PC-3 (cell line): ENCODE measurements around the gene FAM118B. TPM values are rescaled to one million over a fixed set of nuclear protein-coding genes. Genes with fewer than 3 reads are reported as not detected.

Source experiments
- ATAC-seq: fragments of 200-7000 bp; cut with Tn5 transposase; 2 replicates; pipeline ENCODE4 v1.9.1; 2020; ENCODE audit warnings: mild to moderate bottlenecking, moderate library complexity
- BruUV-seq: library from RNA; stranded (reverse); fragments of 400-500 nt; replicated peaks from 2 replicates; lab custom pipeline; 2021; lab: Mats Ljungman, UMichigan
- CTCF ChIA-PET: fragments of 300-600 bp; sonication (Branson Sonifier 250); formaldehyde crosslinking; loops from one replicate; lab custom pipeline; 2022; ENCODE audit warnings: antibody characterized with exemption; lab: Charles Lee
- POLR2A ChIA-PET: fragments of 300-600 bp; sonication (Branson Sonifier 250); formaldehyde crosslinking; loops from one replicate; lab custom pipeline; 2022; ENCODE audit warnings: antibody characterized with exemption; ENCODE audit not compliant: unreplicated experiment; lab: Charles Lee
- DNase-seq: peaks from one replicate; pipeline ENCODE4 v3.0.0-alpha.2; 2015
- H2AFZ ChIP-seq: fragments of 300-600 bp; sonication (generic); 2 replicates; pipeline ENCODE4 v1.6.0; 2016; ENCODE audit warnings: antibody characterized with exemption, low read length
- H3F3A ChIP-seq: fragments of 300-600 bp; sonication (generic); one replicate; pipeline ENCODE4 v1.6.0; 2017; ENCODE audit warnings: antibody characterized with exemption, low read length, control low read depth, mild to moderate bottlenecking; ENCODE audit not compliant: unreplicated experiment
- H3K27ac ChIP-seq: fragments of 300-600 bp; sonication (generic); 2 replicates; pipeline ENCODE4 v1.5.1; 2016; ENCODE audit warnings: mild to moderate bottlenecking, low read length
- H3K27me3 ChIP-seq: fragments of 300-600 bp; sonication (generic); 2 replicates; pipeline ENCODE4 v1.6.1; 2016; ENCODE audit warnings: low read length, mixed read lengths
- H3K36me3 ChIP-seq: fragments of 300-600 bp; sonication (generic); 2 replicates; pipeline ENCODE4 v1.6.1; 2016; ENCODE audit warnings: low read depth, mixed run types, low read length, mixed read lengths
- H3K4me1 ChIP-seq: fragments of 300-600 bp; sonication (generic); 2 replicates; pipeline ENCODE4 v1.5.1; 2016; ENCODE audit warnings: low read length; ENCODE audit not compliant: insufficient read depth
- H3K4me2 ChIP-seq: fragments of 300-600 bp; sonication (generic); 2 replicates; pipeline ENCODE4 v1.6.0; 2016; ENCODE audit warnings: low read length
- H3K4me3 ChIP-seq: fragments of 300-600 bp; sonication (generic); 2 replicates; pipeline ENCODE4 v1.5.1; 2016; ENCODE audit warnings: mild to moderate bottlenecking, low read length, mixed read lengths
- H3K79me2 ChIP-seq: fragments of 300-600 bp; sonication (generic); 2 replicates; pipeline ENCODE4 v1.6.1; 2017; ENCODE audit warnings: low read length, mixed read lengths
- H3K9ac ChIP-seq: fragments of 300-600 bp; sonication (generic); 2 replicates; pipeline ENCODE4 v1.6.0; 2016; ENCODE audit warnings: mild to moderate bottlenecking, low read length
- H3K9me2 ChIP-seq: fragments of 300-600 bp; sonication (generic); replicated peaks from 2 replicates; pipeline ENCODE4 v1.6.1; 2016; ENCODE audit warnings: mixed run types, low read length, mixed read lengths
- H3K9me3 ChIP-seq: fragments of 300-600 bp; sonication (generic); 2 replicates; pipeline ENCODE4 v1.6.1; 2016; ENCODE audit warnings: low read length, mixed read lengths
- H4K20me1 ChIP-seq: fragments of 300-600 bp; sonication (generic); 2 replicates; pipeline ENCODE4 v1.6.1; 2016; ENCODE audit warnings: low read length, mixed read lengths
- EZH2 ChIP-seq: fragments of 300-600 bp; sonication (generic); IDR thresholded peaks from one replicate; pipeline ENCODE4 v1.6.1; 2017; ENCODE audit warnings: antibody characterized with exemption, mild to moderate bottlenecking, low read length; ENCODE audit not compliant: unreplicated experiment
- EZH2phosphoT487 ChIP-seq: fragments of 300-600 bp; sonication (generic); IDR thresholded peaks from 2 replicates; pipeline ENCODE4 v1.6.1; 2018; ENCODE audit warnings: mild to moderate bottlenecking, antibody characterized with exemption, low read length, borderline replicate concordance
- intact Hi-C: fragments of 100-400 bp; cut with micrococcal nuclease; formaldehyde crosslinking; loops from 2 replicates; pipeline ENCODE4 v1.9.0; 2023
- total RNA-seq: library from RNA; depleted of rRNA; stranded (reverse); fragments of >200 nt; gene quantifications from 2 replicates; pipeline ENCODE4 v1.2.3, GENCODE V29; 2014
- TF ChIP-seq, protein P1 (sequence below): fragments of 300-600 bp; sonication (generic); conservative IDR thresholded peaks from 2 replicates; pipeline ENCODE4 v1.5.1; 2017; ENCODE audit warnings: antibody characterized with exemption, low read depth, mild to moderate bottlenecking, low read length

Gene FAM118B
- total RNA-seq, 1 experiment from 2014 or later: 24.3 TPM

DNA sequence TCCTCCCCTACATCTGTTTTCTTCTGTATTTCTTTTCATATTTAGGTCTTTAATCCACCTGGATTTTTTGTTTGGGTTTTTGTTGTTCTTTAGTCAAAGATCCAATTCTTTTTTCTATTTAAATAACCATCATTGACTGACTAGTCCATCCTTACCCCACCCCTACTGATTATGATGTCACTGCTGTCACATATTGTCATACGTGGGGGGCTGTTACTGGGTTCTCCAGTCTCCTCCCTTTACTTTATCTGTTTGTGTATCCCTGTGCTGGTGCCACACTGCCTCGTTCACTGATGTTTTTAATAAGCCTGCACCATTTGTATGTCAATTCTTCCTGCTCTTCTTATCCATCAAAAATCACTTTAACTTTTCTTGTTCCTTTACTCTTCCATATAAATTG lies 85.4 kb downstream of the FAM118B start:
- TF ChIP-seq EZH2phosphoT487 (no peak), EZH2 (no peak)
- TF ChIP-seq, protein P1, sequence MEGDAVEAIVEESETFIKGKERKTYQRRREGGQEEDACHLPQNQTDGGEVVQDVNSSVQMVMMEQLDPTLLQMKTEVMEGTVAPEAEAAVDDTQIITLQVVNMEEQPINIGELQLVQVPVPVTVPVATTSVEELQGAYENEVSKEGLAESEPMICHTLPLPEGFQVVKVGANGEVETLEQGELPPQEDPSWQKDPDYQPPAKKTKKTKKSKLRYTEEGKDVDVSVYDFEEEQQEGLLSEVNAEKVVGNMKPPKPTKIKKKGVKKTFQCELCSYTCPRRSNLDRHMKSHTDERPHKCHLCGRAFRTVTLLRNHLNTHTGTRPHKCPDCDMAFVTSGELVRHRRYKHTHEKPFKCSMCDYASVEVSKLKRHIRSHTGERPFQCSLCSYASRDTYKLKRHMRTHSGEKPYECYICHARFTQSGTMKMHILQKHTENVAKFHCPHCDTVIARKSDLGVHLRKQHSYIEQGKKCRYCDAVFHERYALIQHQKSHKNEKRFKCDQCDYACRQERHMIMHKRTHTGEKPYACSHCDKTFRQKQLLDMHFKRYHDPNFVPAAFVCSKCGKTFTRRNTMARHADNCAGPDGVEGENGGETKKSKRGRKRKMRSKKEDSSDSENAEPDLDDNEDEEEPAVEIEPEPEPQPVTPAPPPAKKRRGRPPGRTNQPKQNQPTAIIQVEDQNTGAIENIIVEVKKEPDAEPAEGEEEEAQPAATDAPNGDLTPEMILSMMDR: no peak
- no peaks in the 10 kb centered on the region for H3K27me3 ChIP-seq
- no peak for DNase-seq
- no peak overlapping the region for H2AFZ ChIP-seq
- no peak overlapping the region for H3K4me3 ChIP-seq
- H3K27ac ChIP-seq: no peak overlapping the region
- CTCF ChIA-PET: no interaction called here
- H3K4me1 ChIP-seq: no peaks in the 10 kb centered on the region
- BruUV-seq: no TSS peak
- no peaks in the 10 kb centered on the region for H3K9me3 ChIP-seq
- intact Hi-C loops: no loop called here
- no peak overlapping the region for H3K4me2 ChIP-seq
- POLR2A ChIA-PET: no interaction called here
- H4K20me1 ChIP-seq: no peaks in the 10 kb centered on the region
- no peaks in the 10 kb centered on the region for H3F3A ChIP-seq
- peaks cover 4% of the 10 kb centered on the region; the same call in 1 of the 2 replicates for H3K79me2 ChIP-seq
- ATAC-seq: no peak
- H3K36me3 ChIP-seq: peaks cover 11% of the 10 kb centered on the region; the same call in 1 of the 2 replicates
- H3K9ac ChIP-seq: no peak overlapping the region
- no peaks in the 10 kb centered on the region for H3K9me2 ChIP-seq

DNA sequence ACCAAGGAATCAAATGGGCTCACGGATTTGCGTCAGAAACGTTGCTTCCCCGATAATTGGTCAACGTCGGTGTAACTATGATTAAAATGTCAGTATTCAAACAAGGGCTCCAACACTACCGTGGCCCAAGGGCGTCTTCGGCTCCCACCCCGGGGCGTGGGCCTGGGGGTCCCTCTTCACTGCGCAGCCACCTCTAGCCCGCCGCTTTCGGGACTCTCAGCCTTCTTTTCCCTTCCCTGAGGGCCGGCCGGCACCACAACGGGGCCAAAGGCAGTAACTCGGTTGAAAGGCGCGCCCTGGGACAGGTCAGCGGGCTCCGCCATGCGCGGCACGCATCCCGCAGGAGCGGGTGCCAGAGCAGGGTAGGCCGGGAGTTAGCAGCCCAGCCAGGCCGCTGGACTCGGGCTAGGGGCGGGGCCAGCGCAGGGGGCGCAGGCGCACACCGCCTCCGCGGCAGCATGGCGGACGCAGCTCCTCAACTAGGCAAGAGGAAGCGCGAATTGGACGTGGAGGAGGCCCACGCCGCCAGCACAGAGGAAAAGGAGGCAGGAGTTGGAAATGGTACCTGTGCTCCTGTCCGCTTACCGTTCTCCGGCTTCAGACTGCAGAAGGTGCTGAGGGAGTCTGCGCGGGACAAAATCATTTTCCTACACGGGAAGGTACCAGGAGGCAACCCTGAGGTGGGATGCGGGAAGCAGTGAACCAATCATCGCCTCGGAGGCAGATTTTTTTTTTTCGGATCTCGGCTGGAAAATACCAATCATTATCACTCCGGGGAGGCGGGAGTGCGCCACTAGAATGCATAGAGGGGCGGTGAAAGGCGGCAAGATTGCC lies 92.3 kb downstream of the FAM118B start, which contains the start of gene DCPS:
TSS of gene DCPS (plus strand) at position 438 of the 834 bp plus-strand sequence. CDS start at position 459, 21 bp downstream.
- CTCF ChIA-PET: no interaction called here
- no TSS peak for BruUV-seq

More for the DNA sequence above, 92.3 kb downstream of the FAM118B start, which contains the start of gene DCPS:
- peak within 1 kb of the TSS; percentile 75 for H3K27ac ChIP-seq
- TF ChIP-seq EZH2 (no peak), EZH2phosphoT487 (no peak)
- TF ChIP-seq, protein P1: no peak
- H3F3A ChIP-seq: no peaks in the 10 kb centered on the region
- H3K36me3 ChIP-seq: 0 out of 2 replicates have a peak, but pooled peaks cover 3% of the 10 kb centered on the region
- H4K20me1 ChIP-seq: no peaks in the 10 kb centered on the region
- intact Hi-C loops: loop anchor here (1.0 to 5.0 kb wide), 3 partner anchors 35 to 176 kb away; partner anchors contain the start of gene FOXRED1
- no peaks in the 10 kb centered on the region for H3K9me3 ChIP-seq
- H3K9me2 ChIP-seq: no peaks in the 10 kb centered on the region
- H3K4me1 ChIP-seq: peaks cover 25% of the 10 kb centered on the region
- DNase-seq: peak; percentile 95
- H3K4me2 ChIP-seq: peak within 1 kb of the TSS; percentile 91
- peak within 1 kb of the TSS; percentile 90 for H2AFZ ChIP-seq
- H3K79me2 ChIP-seq: peaks cover 39% of the 10 kb centered on the region
- peak within 1 kb of the TSS; percentile 95 for H3K9ac ChIP-seq
- POLR2A ChIA-PET: no interaction called here
- peak; percentile 96 for ATAC-seq
- H3K27me3 ChIP-seq: no peaks in the 10 kb centered on the region
- H3K4me3 ChIP-seq: peak within 1 kb of the TSS; percentile 78
